ENCODE results near the gene KIF26B. TPM values are rescaled to one million over a fixed set of nuclear protein-coding genes. Genes with fewer than 3 reads are reported as not detected.

KIF26B gene
- total and polyA plus RNA-seq, 10 of the 15 experiments (the other 5 are each of a cell fraction or from before 2014, with no cell fraction given) = 0.35 to 11.6 (median 2.2) TPM

GRCh38 chr1:245579881-245580280 is 425.1 kb downstream of the KIF26B start (continued):
- TF ChIP-seq PRDM15 (CRISPR knock-in tag; IDR thresholded peaks at IDR 0.05) (no peak), RFX5 (IDR thresholded peaks at IDR 0.05; ENCODE audit: low read depth, low read length) (no peak), USF2 (IDR thresholded peaks at IDR 0.05; ENCODE audit: borderline replicate concordance, low read depth, low read length) (no peak), POLR2AphosphoS2 (IDR thresholded peaks at IDR 0.05; ENCODE audit: low read depth, low read length) (no peak), RELA (IDR thresholded peaks at IDR 0.05; ENCODE audit: borderline replicate concordance, partially characterized antibody) (no peak)

GRCh38 chr1:245580651-245581050 is 425.9 kb downstream of the KIF26B start:
- no peaks in the 10 kb centered on the region for H3K36me3 ChIP-seq (ENCODE audit: control insufficient read depth in 2 of 2, insufficient read depth in 2 of 2, low read length in 1 of 2)
- H3K27me3 ChIP-seq (replicated peaks in 1 of 2; ENCODE audit: control insufficient read depth in 2 of 2, insufficient read depth in 2 of 2, low read length in 1 of 2) = peaks cover 0 to 3% of the 10 kb centered on the region in 2 experiments; a peak in 2 of 4 replicates
- FAIRE-seq = no peak
- ChIA-PET SMC1A (ENCODE audit: uncharacterized antibody, unreplicated experiment) (no interaction called here), RAD21 (ENCODE audit: unreplicated experiment) (no interaction called here), POLR2A (no interaction called here), CTCF (no interaction called here)
- intact Hi-C loops (cut with micrococcal nuclease; ENCODE audit: unreplicated experiment) = no loop called here
- WGBS (ENCODE audit: insufficient coverage, insufficient replicate concordance, low lambda C conversion rate, missing lambda C conversion rate) = 32% methylated on average over 6 of the region's 6 CpGs
- BruUV-seq (replicated peaks) = no TSS peak
- H3K27ac ChIP-seq (ENCODE audit: control insufficient read depth, insufficient read depth) = no peak overlapping the region
- ATAC-seq = no peak
- no peak for DNase-seq (ENCODE audit: low read depth, low spot score)
- H3K4me2 ChIP-seq (ENCODE audit: control insufficient read depth, insufficient read depth) = no peak overlapping the region
- H3K4me1 ChIP-seq (ENCODE audit: control insufficient read depth, insufficient read depth, low read length) = no peaks in the 10 kb centered on the region
- no peaks in the 10 kb centered on the region for H4K20me1 ChIP-seq (ENCODE audit: control insufficient read depth, insufficient read depth)
- no peak overlapping the region for H3K9ac ChIP-seq (ENCODE audit: control insufficient read depth, insufficient read depth, low read length)
- no peaks in the 10 kb centered on the region; the same call in 2 of the 3 replicates for H3K9me3 ChIP-seq (replicated peaks; ENCODE audit: control insufficient read depth, insufficient read depth, low read length)
- H3K4me3 ChIP-seq = no peak overlapping the region
- H3K79me2 ChIP-seq (ENCODE audit: control insufficient read depth, insufficient read depth, low read length) = no peaks in the 10 kb centered on the region
- no peak overlapping the region for H2AFZ ChIP-seq (ENCODE audit: control insufficient read depth, low read depth, low read length)
- in situ Hi-C loops (cut with MboI) = no loop called here
- TF ChIP-seq E2F4 (IDR thresholded peaks at IDR 0.05; ENCODE audit: low read depth, low read length) (no peak), SUZ12 (IDR thresholded peaks at IDR 0.05; ENCODE audit: unreplicated experiment) (no peak), CEBPB (IDR thresholded peaks at IDR 0.05; ENCODE audit: borderline replicate concordance in 1 of 2, low read depth in 2 of 2, low read length in 2 of 2) (no peak), ATF3 (IDR thresholded peaks at IDR 0.05; ENCODE audit: borderline replicate concordance, extremely low read depth, low read depth, low read length) (no peak), SMC3 (IDR thresholded peaks at IDR 0.05; ENCODE audit: borderline replicate concordance, low read length) (no peak), TCF7 (IDR thresholded peaks at IDR 0.05; ENCODE audit: borderline replicate concordance) (no peak), IKZF2 (IDR thresholded peaks at IDR 0.05) (no peak), CEBPZ (IDR thresholded peaks at IDR 0.05; ENCODE audit: low read depth, low read length) (no peak), POLR2AphosphoS2 (IDR thresholded peaks at IDR 0.05; ENCODE audit: low read depth, low read length) (no peak)
